ENCODE results near the gene ANKRD33. TPM values are rescaled to one million over a fixed set of nuclear protein-coding genes. Genes with fewer than 3 reads are reported as not detected.
A peak's percentile ranks its signal among the peaks of the same experiment; 100 is the strongest.

The ANKRD33 gene
- total and polyA plus RNA-seq, 2 of the 8 experiments (the other 6 are each of a cell fraction or from before 2014, with no cell fraction given), result 0.41 to 0.53 TPM

GRCh38 chr12:51922146-51922545 is 34.2 kb downstream of the ANKRD33 start:
- no peak overlapping the region for H3K18ac ChIP-seq (ENCODE audit: extremely low read depth, low read length)
- no peak overlapping the region for H3K4me3 ChIP-seq (ENCODE audit: extremely low read depth in 1 of 4, insufficient read depth in 2 of 4, low read depth in 3 of 4, low read length in 4 of 4)
- no peak overlapping the region for H2AK5ac ChIP-seq (ENCODE audit: low read depth, low read length)
- no peak overlapping the region for H3K14ac ChIP-seq (ENCODE audit: insufficient read length)
- H3K27ac ChIP-seq (ENCODE audit: low read depth, low read length), result no peak overlapping the region
- no peak overlapping the region for H2BK120ac ChIP-seq (replicated peaks; ENCODE audit: low read depth, low read length)
- no peak overlapping the region for H2BK15ac ChIP-seq (ENCODE audit: low read length)
- H3K56ac ChIP-seq (replicated peaks; ENCODE audit: insufficient read length, low read depth, low read length), result no peak overlapping the region
- no peak overlapping the region for H2BK5ac ChIP-seq (ENCODE audit: low read depth, low read length)
- H4K8ac ChIP-seq (ENCODE audit: extremely low read depth, insufficient read depth, low read length), result peak overlapping the region; percentile 51; the same call in 1 of the 2 replicates
- 78% methylated on average over 2 of the region's 2 CpGs; no CpG with 5 or more reads in 1 of the 2 experiments for WGBS, 2 experiments (ENCODE audit: extremely low coverage in 1 of 2, insufficient coverage in 1 of 2, insufficient read length in 1 of 2, insufficient replicate concordance in 2 of 2, low coverage in 1 of 2, low lambda C conversion rate in 2 of 2, missing lambda C conversion rate in 1 of 2)
- H3K23ac ChIP-seq (ENCODE audit: insufficient read length), result no peak overlapping the region
- H3K9ac ChIP-seq (replicated peaks in 1 of 4; ENCODE audit: extremely low read depth in 1 of 4, low read depth in 3 of 4, low read length in 3 of 4), result no peak overlapping the region
- POLR2A ChIA-PET (ENCODE audit: partially characterized antibody), result interaction anchor here (0.9 to 2.0 kb wide), 5 partner anchors 10 to 115 kb away, joined by 3 to 6 read pairs (median 3); partner anchors contain the start of gene ACVR1B
- peaks cover 0 to 8% (median 5%) of the 10 kb centered on the region in 4 experiments; a peak in 4 of 7 replicates for H3K27me3 ChIP-seq (replicated peaks in 1 of 4; ENCODE audit: control insufficient read depth in 3 of 4, extremely low read depth in 1 of 4, insufficient read depth in 3 of 4, low read length in 3 of 4)
- H3K4ac ChIP-seq (replicated peaks; ENCODE audit: insufficient read length, low read depth, low read length), result no peak overlapping the region
- H3K79me1 ChIP-seq (ENCODE audit: low read depth, low read length), result no peaks in the 10 kb centered on the region
- CTCF ChIA-PET (ENCODE audit: partially characterized antibody), result interaction anchor here (0.6 to 12.9 kb wide), 31 partner anchors 9 to 526 kb away, joined by 3 to 234 read pairs (median 5); partner anchors contain the start of genes ACVRL1 and ANKRD33
- H3K36me3 ChIP-seq (ENCODE audit: control insufficient read depth in 2 of 4, insufficient read depth in 4 of 4, low read length in 3 of 4), result no peaks in the 10 kb centered on the region
- H3K4me1 ChIP-seq (replicated peaks in 1 of 4; ENCODE audit: control insufficient read depth in 3 of 4, insufficient read depth in 4 of 4, low read length in 3 of 4), result peaks cover 2 to 12% (median 7%) of the 10 kb centered on the region in 4 experiments
- H3K23me2 ChIP-seq (ENCODE audit: low read depth, low read length), result no peaks in the 10 kb centered on the region; the same call in 1 of the 2 replicates
- H4K20me1 ChIP-seq (replicated peaks in 1 of 2; ENCODE audit: control insufficient read depth in 1 of 2, insufficient read depth in 2 of 2, low read length in 2 of 2), result no peaks in the 10 kb centered on the region
- TF ChIP-seq SP1 (IDR thresholded peaks at IDR 0.05; ENCODE audit: low read depth, low read length), result no peak
- no peaks in the 10 kb centered on the region for H3K79me2 ChIP-seq (ENCODE audit: control insufficient read depth in 1 of 2, insufficient read depth in 2 of 2, low read length in 2 of 2)
- no peaks in the 10 kb centered on the region for H3K9me3 ChIP-seq (ENCODE audit: insufficient read depth in 2 of 2, low read depth in 1 of 2, low read length in 1 of 2)
- no peak overlapping the region for H3K4me2 ChIP-seq (ENCODE audit: insufficient read depth in 1 of 2, low read depth in 2 of 2, low read length in 2 of 2)
- no peak overlapping the region for H2BK12ac ChIP-seq (ENCODE audit: low read depth, low read length)
- FAIRE-seq, result no peak
- H2AFZ ChIP-seq (ENCODE audit: low read length), result no peak overlapping the region
- no peak for DNase-seq (ENCODE audit: low read depth in 1 of 2, low spot score in 2 of 2)
- H2BK20ac ChIP-seq (ENCODE audit: low read length), result no peak overlapping the region
- H4K91ac ChIP-seq (replicated peaks; ENCODE audit: insufficient read length, low read length), result no peak overlapping the region
- H4K5ac ChIP-seq (ENCODE audit: insufficient read length, low read depth, low read length), result no peak overlapping the region

Measured in H1 (cell line).